ENCODE data around the gene GLRX3. TPM values are rescaled to one million over a fixed set of nuclear protein-coding genes. Genes with fewer than 3 reads are reported as not detected.
A peak's percentile ranks its signal among the peaks of the same experiment; 100 is the strongest.

Gene GLRX3
- total and polyA plus RNA-seq, 2 of the 13 experiments (the other 11 are each of a cell fraction or from before 2014, with no cell fraction given): 91.4 to 135 TPM

- TF ChIP-seq FUBP1 (CRISPR knock-in tag; IDR thresholded peaks at IDR 0.05; ENCODE audit: borderline replicate concordance) (no peak), HINFP (CRISPR knock-in tag; IDR thresholded peaks at IDR 0.05; ENCODE audit: low read depth) (peak; percentile 32; the same call in 1 of the 2 replicates), CBX2 (IDR thresholded peaks at IDR 0.05; ENCODE audit: low read depth, low read length) (no peak), CBX2 (CRISPR knock-in tag; IDR thresholded peaks at IDR 0.05; ENCODE audit: low read depth) (no peak), ZNF570 (CRISPR knock-in tag; IDR thresholded peaks at IDR 0.05; ENCODE audit: borderline replicate concordance) (peak; percentile 17; the same call in 1 of the 2 replicates), ZBTB10 (CRISPR knock-in tag; IDR thresholded peaks at IDR 0.05; ENCODE audit: borderline replicate concordance) (no peak), BCL3 (CRISPR knock-in tag; IDR thresholded peaks at IDR 0.05) (peak; percentile 85; the same call in 1 of the 2 replicates), ZNF670 (CRISPR knock-in tag; IDR thresholded peaks at IDR 0.05; ENCODE audit: borderline replicate concordance) (peak; percentile 65; the same call in 1 of the 2 replicates), ZMYM3 (CRISPR knock-in tag; IDR thresholded peaks at IDR 0.05) (peak; percentile 26; the same call in 1 of the 2 replicates), YEATS2 (CRISPR knock-in tag; IDR thresholded peaks at IDR 0.05; ENCODE audit: borderline replicate concordance) (peak; percentile 95), XRCC5 (optimal IDR thresholded peaks at IDR 0.05; ENCODE audit: low read length) (peak; percentile 52), RARG (CRISPR knock-in tag; IDR thresholded peaks at IDR 0.05; ENCODE audit: low read depth) (0 out of 2 replicates have a peak, but pooled peaks have one; percentile 27), KMT2B (CRISPR knock-in tag; IDR thresholded peaks at IDR 0.05) (peak; percentile 74), ZBTB4 (CRISPR knock-in tag; IDR thresholded peaks at IDR 0.05; ENCODE audit: borderline replicate concordance) (peak; percentile 55), PITX1 (CRISPR knock-in tag; IDR thresholded peaks at IDR 0.05) (peak; percentile 75), SMYD3 (CRISPR knock-in tag; IDR thresholded peaks at IDR 0.05) (no peak), ZNF816 (CRISPR knock-in tag; IDR thresholded peaks at IDR 0.05; ENCODE audit: borderline replicate concordance) (peak; percentile 85; the same call in 1 of the 2 replicates)
These were observed 25.7 kb upstream of the GLRX3 start, which contains the start of gene C10orf143 (continued) for GRCh38 chr10:130110246-130111112.

Measured in HepG2 (cell line).